Heart right ventricle (tissue), 16 donors: Measurements from ENCODE around the gene CT45A10. TPM values are rescaled to one million over a fixed set of nuclear protein-coding genes. Genes with fewer than 3 reads are reported as not detected.
"Not testable (repeated sequence)": the region's sequence is repeated elsewhere in the genome, so short reads cannot be mapped to it uniquely, and the experiment has no call there.

Experiments used
- ATAC-seq, 8 donors: fragments of 200-7000 bp; cut with Tn5 transposase; one replicate each; pipeline ENCODE4 v1.9.1; 2020; ENCODE audit warnings: mild to moderate bottlenecking in 8 of 8, moderate library complexity in 8 of 8, moderate number of reproducible peaks in 1 of 8
- DNase-seq, 2 donors: peaks; one replicate each; pipeline ENCODE4 v3.0.0-alpha.2; 2020
- H3K27ac ChIP-seq, 10 donors: fragments of 200-600 bp; sonication (generic) in 2 of 10; one replicate each; pipeline versions ENCODE4 v1.5.0 to v1.8.0; 2020 to 2022; ENCODE audit warnings: mild to moderate bottlenecking in 3 of 10
- H3K27me3 ChIP-seq, 7 donors: fragments of 200-600 bp; one replicate each; pipeline ENCODE4 v1.8.0; 2021 to 2022; ENCODE audit warnings: mild to moderate bottlenecking in 2 of 7
- H3K36me3 ChIP-seq, 9 donors: fragments of 200-600 bp; sonication (generic) in 1 of 9; one replicate each; pipeline versions ENCODE4 v1.5.0 to v1.8.0; 2020 to 2022; ENCODE audit warnings: mild to moderate bottlenecking in 2 of 9
- H3K4me1 ChIP-seq, 9 donors: fragments of 200-600 bp; sonication (generic) in 1 of 9; one replicate each; pipeline versions ENCODE4 v1.5.0 to v1.8.0; 2020 to 2022; ENCODE audit warnings: mild to moderate bottlenecking in 4 of 9
- H3K4me3 ChIP-seq, 10 donors: fragments of 200-600 bp; sonication (generic) in 2 of 10; one replicate each; pipeline versions ENCODE4 v1.5.0 to v1.8.0; 2020 to 2022; ENCODE audit warnings: mild to moderate bottlenecking in 7 of 10, moderate library complexity in 2 of 10
- H3K9me3 ChIP-seq, 11 donors: fragments of 200-600 bp in 10 of 11; sonication (generic) in 2 of 11; one replicate each; pipeline versions ENCODE4 v1.5.0 to v1.8.0; 2013 to 2022; ENCODE audit warnings: mild to moderate bottlenecking in 2 of 11, control low read depth in 1 of 11, moderate library complexity in 1 of 11
- WGBS, 2 donors: extraction: QIAGEN DNeasy Blood & Tissue Kit; methylation state at CpG; one replicate each; pipeline ENCODE4 v1.1.7; 2013; ENCODE audit warnings: inconsistent platforms in 1 of 2; 5-methylcytosine and 5-hydroxymethylcytosine counted together
- intact Hi-C, 10 donors: fragments of 100-400 bp; cut with DNase I; formaldehyde crosslinking; loops; one replicate each; pipeline versions ENCODE4 v1.11.1 to v1.14.2; 2022
- polyA plus RNA-seq, 2 donors: library from polyadenylated mRNA; stranded (reverse); fragments of 200-250 nt; gene quantifications; one replicate each; pipeline ENCODE4 v1.2.3, GENCODE V29; 2013
- total RNA-seq, 10 donors: library from RNA; stranded (reverse); fragmentation: NEBNext Ultra II Directional in 3 of 10; extraction: Animal tissue kit (Norgen Biotek cat#: 25700) in 3 of 10; gene quantifications; one replicate each; pipeline versions ENCODE4 v1.2.1 to v1.2.4, GENCODE V29; 2021 to 2023
- TF ChIP-seq, protein P1 (sequence below), 9 donors: fragments of 200-600 bp; sonication (generic) in 2 of 9; IDR thresholded peaks; one replicate each; pipeline versions ENCODE4 v1.5.0 to v1.8.0; 2021 to 2022; ENCODE audit warnings: antibody characterized with exemption in 9 of 9, mild to moderate bottlenecking in 5 of 9, moderate library complexity in 1 of 9
- donor health status: Arrhythmogenic right ventricular cardiomyopathy.
- donor health status: ischemic (EF 13 %, LVEDD 7.1; RV severe dilation, severe dysfunction).
- donor health status: healthy with polysubstance abuse.
- donor health status: DM: no; HTN: yes; CAD: no.
- donor health status: DM: no; HTN: no; CAD: no.
- donor health status: ischemic (EF 25% LVEDD 6.9; RV normal size, moderate dysfunction).
- donor health status: ischemic (EF 25% LVEDD 5.7; RV mildly dilated, moderate dysfunction).
- donor health status: healthy.
- donor health status: DM: yes; HTN: yes; CAD: no.
- donor health status: Ischemic cardiomyopathy.
- donor health status: ischemic (EF 35%, LVEDD 5.7; RV mildly dilated, moderate dysfunction).
- donor health status: nonischemic (EF 11% LVEDD 7.7; RV severe dilation, severe dysfunction).
- donor health status: DM: yes; HTN: yes; CAD: no.
- donor health status: PGD.
- donor health status: ischemic (EF 29% LVEDD 5.4; RV normal size, mild dysfunction).
- donor health status: nonischemic (EF 23%, LVEDD 6.1; RV moderate dilation, normal function).

Gene CT45A10
- total and polyA plus RNA-seq, 12 donors: not detected

DNA sequence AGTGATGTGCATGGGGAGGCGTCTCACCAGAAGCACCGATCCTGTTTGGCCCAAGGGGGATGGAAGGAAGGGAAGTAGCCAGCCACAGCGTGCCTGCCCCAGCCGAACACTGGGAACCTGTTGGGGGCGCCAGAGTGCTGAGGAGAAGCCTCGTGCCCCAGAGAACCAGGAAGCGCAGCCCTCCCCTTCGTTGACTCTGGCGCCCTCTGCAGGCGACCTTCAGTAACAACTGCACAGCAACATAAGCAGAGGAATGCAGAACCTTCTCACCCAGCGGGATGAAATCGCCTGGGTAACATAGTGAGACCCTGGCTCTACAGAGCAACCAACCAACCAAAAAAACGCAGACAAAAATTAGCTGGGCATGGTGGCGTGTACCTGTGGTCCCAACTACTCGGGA, 4.3 kb downstream of the CT45A10 start:
- TF ChIP-seq, protein P1, sequence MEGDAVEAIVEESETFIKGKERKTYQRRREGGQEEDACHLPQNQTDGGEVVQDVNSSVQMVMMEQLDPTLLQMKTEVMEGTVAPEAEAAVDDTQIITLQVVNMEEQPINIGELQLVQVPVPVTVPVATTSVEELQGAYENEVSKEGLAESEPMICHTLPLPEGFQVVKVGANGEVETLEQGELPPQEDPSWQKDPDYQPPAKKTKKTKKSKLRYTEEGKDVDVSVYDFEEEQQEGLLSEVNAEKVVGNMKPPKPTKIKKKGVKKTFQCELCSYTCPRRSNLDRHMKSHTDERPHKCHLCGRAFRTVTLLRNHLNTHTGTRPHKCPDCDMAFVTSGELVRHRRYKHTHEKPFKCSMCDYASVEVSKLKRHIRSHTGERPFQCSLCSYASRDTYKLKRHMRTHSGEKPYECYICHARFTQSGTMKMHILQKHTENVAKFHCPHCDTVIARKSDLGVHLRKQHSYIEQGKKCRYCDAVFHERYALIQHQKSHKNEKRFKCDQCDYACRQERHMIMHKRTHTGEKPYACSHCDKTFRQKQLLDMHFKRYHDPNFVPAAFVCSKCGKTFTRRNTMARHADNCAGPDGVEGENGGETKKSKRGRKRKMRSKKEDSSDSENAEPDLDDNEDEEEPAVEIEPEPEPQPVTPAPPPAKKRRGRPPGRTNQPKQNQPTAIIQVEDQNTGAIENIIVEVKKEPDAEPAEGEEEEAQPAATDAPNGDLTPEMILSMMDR (IDR thresholded peaks at IDR 0.05): peak in 1 of 9 donors; percentile 11
- H3K27me3 ChIP-seq, H3K36me3 ChIP-seq, H3K4me1 ChIP-seq, DNase-seq, H3K27ac ChIP-seq, intact Hi-C loops, H3K4me3 ChIP-seq, ATAC-seq, H3K9me3 ChIP-seq: not testable (repeated sequence)
- 71 to 75% methylated on average over 9 to 14 of the region's 15 CpGs for WGBS, 2 donors

DNA sequence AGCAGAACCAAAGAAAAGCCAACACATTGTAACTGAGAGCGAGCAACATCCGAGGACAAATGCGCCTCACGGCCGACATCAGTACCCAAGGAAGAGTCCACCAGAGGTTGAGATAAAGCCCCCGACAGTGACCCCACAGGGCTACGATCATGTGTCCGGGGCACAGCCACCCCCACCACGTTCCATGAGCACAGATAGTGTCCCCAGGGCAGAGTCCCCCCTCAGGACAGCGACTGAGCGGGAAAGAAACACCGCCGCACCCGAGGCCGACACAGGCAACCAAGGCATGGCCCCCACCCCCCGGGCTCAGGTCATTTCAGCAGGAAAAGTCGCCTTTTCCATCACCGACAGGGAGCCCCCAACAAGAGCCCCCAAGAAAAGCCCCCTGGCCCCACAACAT, 5.0 kb downstream of the CT45A10 start:
- H3K4me1 ChIP-seq, H3K4me3 ChIP-seq, intact Hi-C loops, H3K36me3 ChIP-seq, ATAC-seq, H3K27ac ChIP-seq, H3K9me3 ChIP-seq, DNase-seq, H3K27me3 ChIP-seq: not testable (repeated sequence)
- WGBS, 2 donors: 92 to 93% methylated on average over 10 of the region's 18 CpGs

DNA sequence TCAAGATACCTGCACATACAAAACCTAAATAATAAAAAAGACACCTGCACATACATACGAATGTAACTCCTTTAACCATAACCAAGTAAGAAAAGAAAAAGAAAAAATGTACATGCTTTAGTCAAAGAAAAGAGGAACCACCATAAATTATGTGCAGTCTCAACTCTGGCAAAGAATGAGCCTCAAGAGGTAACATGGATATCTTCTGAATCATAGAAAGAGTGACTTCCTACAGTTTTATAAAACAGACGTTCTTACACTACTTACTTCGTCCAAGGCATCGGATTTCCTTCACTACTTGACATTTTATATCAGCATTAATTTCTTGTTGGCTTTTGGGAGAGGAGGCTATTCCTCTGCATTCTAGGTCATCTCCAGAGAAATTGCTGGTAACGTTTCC, 10.5 kb downstream of the CT45A10 start:
- H3K4me3 ChIP-seq, H3K9me3 ChIP-seq, H3K27me3 ChIP-seq, DNase-seq, intact Hi-C loops, H3K4me1 ChIP-seq, ATAC-seq, H3K36me3 ChIP-seq, H3K27ac ChIP-seq: not testable (repeated sequence)
- WGBS, 2 donors: 64 to 66% methylated on average over 4 of the region's 5 CpGs

DNA sequence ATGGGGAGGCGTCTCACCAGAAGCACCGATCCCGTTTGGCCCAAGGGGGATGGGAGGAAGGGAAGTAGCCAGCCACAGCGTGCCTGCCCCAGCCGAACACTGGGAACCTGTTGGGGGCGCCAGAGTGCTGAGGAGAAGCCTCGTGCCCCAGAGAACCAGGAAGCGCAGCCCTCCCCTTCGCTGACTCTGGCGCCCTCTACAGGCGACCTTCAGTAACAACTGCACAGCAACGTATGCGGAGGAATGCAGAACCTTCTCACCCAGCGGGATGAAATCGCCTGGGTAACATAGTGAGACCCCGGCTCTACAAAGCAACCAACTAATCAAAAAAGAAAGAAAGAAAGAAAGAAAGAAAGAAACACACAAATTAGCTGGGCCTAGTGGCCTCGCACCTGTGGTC, 21.5 kb downstream of the CT45A10 start, which contains the start of gene CT45A9:
Gene CT45A9 (minus strand): TSS at position 101 of the 400 bp plus-strand sequence. CDS start 3,751 bp downstream, outside the sequence.
- H3K27ac ChIP-seq, H3K36me3 ChIP-seq, ATAC-seq, H3K4me3 ChIP-seq, intact Hi-C loops, DNase-seq, H3K4me1 ChIP-seq, H3K9me3 ChIP-seq, H3K27me3 ChIP-seq: not testable (repeated sequence)
- WGBS, 2 donors: no CpG with 5 or more reads among the region's 17 CpGs

DNA sequence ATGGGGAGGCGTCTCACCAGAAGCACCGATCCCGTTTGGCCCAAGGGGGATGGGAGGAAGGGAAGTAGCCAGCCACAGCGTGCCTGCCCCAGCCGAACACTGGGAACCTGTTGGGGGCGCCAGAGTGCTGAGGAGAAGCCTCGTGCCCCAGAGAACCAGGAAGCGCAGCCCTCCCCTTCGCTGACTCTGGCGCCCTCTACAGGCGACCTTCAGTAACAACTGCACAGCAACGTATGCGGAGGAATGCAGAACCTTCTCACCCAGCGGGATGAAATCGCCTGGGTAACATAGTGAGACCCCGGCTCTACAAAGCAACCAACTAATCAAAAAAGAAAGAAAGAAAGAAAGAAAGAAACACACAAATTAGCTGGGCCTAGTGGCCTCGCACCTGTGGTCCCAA, 38.8 kb downstream of the CT45A10 start, which contains the start of gene CT45A8:
Gene CT45A8 (minus strand): TSS at position 101 of the 400 bp plus-strand sequence. CDS start 3,755 bp downstream, outside the sequence.
- intact Hi-C loops, H3K4me1 ChIP-seq, H3K27me3 ChIP-seq, H3K4me3 ChIP-seq, H3K9me3 ChIP-seq, DNase-seq, H3K36me3 ChIP-seq, ATAC-seq, H3K27ac ChIP-seq: not testable (repeated sequence)
- no CpG with 5 or more reads among the region's 17 CpGs for WGBS, 2 donors

DNA sequence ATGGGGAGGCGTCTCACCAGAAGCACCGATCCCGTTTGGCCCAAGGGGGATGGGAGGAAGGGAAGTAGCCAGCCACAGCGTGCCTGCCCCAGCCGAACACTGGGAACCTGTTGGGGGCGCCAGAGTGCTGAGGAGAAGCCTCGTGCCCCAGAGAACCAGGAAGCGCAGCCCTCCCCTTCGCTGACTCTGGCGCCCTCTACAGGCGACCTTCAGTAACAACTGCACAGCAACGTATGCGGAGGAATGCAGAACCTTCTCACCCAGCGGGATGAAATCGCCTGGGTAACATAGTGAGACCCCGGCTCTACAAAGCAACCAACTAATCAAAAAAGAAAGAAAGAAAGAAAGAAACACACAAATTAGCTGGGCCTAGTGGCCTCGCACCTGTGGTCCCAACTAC, 56.1 kb downstream of the CT45A10 start, which contains the start of gene CT45A7:
Gene CT45A7 (minus strand): TSS at position 101 of the 400 bp plus-strand sequence. CDS start 3,747 bp downstream, outside the sequence.
- H3K27me3 ChIP-seq, ATAC-seq, H3K36me3 ChIP-seq, H3K4me3 ChIP-seq, H3K9me3 ChIP-seq, H3K27ac ChIP-seq, DNase-seq, intact Hi-C loops, H3K4me1 ChIP-seq: not testable (repeated sequence)
- no CpG with 5 or more reads among the region's 17 CpGs for WGBS, 2 donors

Other genes with a start within 250 kb of the CT45A10 start
- not detected for gene CT45A1, start 179.8 kb downstream of the CT45A10 start, total RNA-seq
- not detected for gene CT45A1, start 179.8 kb downstream of the CT45A10 start, polyA plus RNA-seq
- not detected for gene CT45A3, start 125.3 kb downstream of the CT45A10 start, total RNA-seq
- gene CT45A3, start 125.3 kb downstream of the CT45A10 start, polyA plus RNA-seq: not detected
- gene CT45A5, start 107.9 kb downstream of the CT45A10 start, total RNA-seq: not detected
- gene CT45A5, start 107.9 kb downstream of the CT45A10 start, polyA plus RNA-seq: not detected
- not detected for gene CT45A6, start 90.7 kb downstream of the CT45A10 start, total RNA-seq
- gene CT45A6, start 90.7 kb downstream of the CT45A10 start, polyA plus RNA-seq: not detected
- gene CT45A2, start 73.4 kb downstream of the CT45A10 start, total RNA-seq: not detected
- not detected for gene CT45A2, start 73.4 kb downstream of the CT45A10 start, polyA plus RNA-seq
- not detected for gene CT45A7, start 56.2 kb downstream of the CT45A10 start, total RNA-seq
- not detected for gene CT45A7, start 56.2 kb downstream of the CT45A10 start, polyA plus RNA-seq
- not detected for gene CT45A8, start 38.9 kb downstream of the CT45A10 start, total RNA-seq
- not detected for gene CT45A8, start 38.9 kb downstream of the CT45A10 start, polyA plus RNA-seq
- gene CT45A9, start 21.6 kb downstream of the CT45A10 start, total RNA-seq: not detected
- gene CT45A9, start 21.6 kb downstream of the CT45A10 start, polyA plus RNA-seq: not detected
- gene SAGE1, start 272 bp upstream of the CT45A10 start, total RNA-seq: not detected
- gene SAGE1, start 272 bp upstream of the CT45A10 start, polyA plus RNA-seq: not detected
- 10 to 100 TPM; 22.4 to 29.5 (median 26.4) TPM for gene MMGT1, start 80.5 kb upstream of the CT45A10 start, total RNA-seq
- 10 to 100 TPM in 1 of 2 donors, 1 to 10 TPM in 1; 1.5 to 12.7 TPM for gene MMGT1, start 80.5 kb upstream of the CT45A10 start, polyA plus RNA-seq
- 10 to 100 TPM; 12.9 to 18.5 (median 15.0) TPM for gene SLC9A6, start 92.0 kb upstream of the CT45A10 start, total RNA-seq
- 10 to 100 TPM; 11.7 to 12.2 TPM for gene SLC9A6, start 92.0 kb upstream of the CT45A10 start, polyA plus RNA-seq